ENCODE measurements around the gene ADGRL3.

ADGRL3 gene

GRCh38 chr4:61411241-61411640, 211.1 kb downstream of the ADGRL3 start:
- ChIA-PET POLR2A (no interaction called here), CTCF (interaction anchor here (1.4 kb wide), 1 partner anchor 9 kb away, joined by 4 read pairs; no protein-coding TSS in a partner anchor)
- no peak for DNase-seq (ENCODE audit: extremely low spot score)

GRCh38 chr4:61425315-61425714, 225.2 kb downstream of the ADGRL3 start:
- DNase-seq (ENCODE audit: extremely low spot score): no peak
- CTCF ChIA-PET: no interaction called here
- TF ChIP-seq CTCF (IDR thresholded peaks at IDR 0.05; ENCODE audit: control extremely low read depth, extremely low read depth, low read depth, missing control alignments): no peak
- POLR2A ChIA-PET: no interaction called here

More at GRCh38 chr4:61411241-61411640, 211.1 kb downstream of the ADGRL3 start:
- TF ChIP-seq CTCF (IDR thresholded peaks at IDR 0.05; ENCODE audit: control extremely low read depth, extremely low read depth, low read depth, missing control alignments): no peak

GRCh38 chr4:61426229-61426628, 226.1 kb downstream of the ADGRL3 start:
- CTCF ChIA-PET: no interaction called here
- DNase-seq (ENCODE audit: extremely low spot score): no peak
- no peak for TF ChIP-seq CTCF (IDR thresholded peaks at IDR 0.05; ENCODE audit: control extremely low read depth, extremely low read depth, low read depth, missing control alignments)

GRCh38 chr4:61427099-61427817, 227.1 kb downstream of the ADGRL3 start:
- no peak for TF ChIP-seq CTCF (IDR thresholded peaks at IDR 0.05; ENCODE audit: control extremely low read depth, extremely low read depth, low read depth, missing control alignments)
- ChIA-PET POLR2A (no interaction called here), CTCF (no interaction called here)
- no peak for DNase-seq (ENCODE audit: extremely low spot score)

More at GRCh38 chr4:61426229-61426628, 226.1 kb downstream of the ADGRL3 start:
- POLR2A ChIA-PET: no interaction called here

GRCh38 chr4:61427818-61428495, 227.8 kb downstream of the ADGRL3 start:
- CTCF ChIA-PET: no interaction called here
- TF ChIP-seq CTCF (IDR thresholded peaks at IDR 0.05; ENCODE audit: control extremely low read depth, extremely low read depth, low read depth, missing control alignments): no peak
- POLR2A ChIA-PET: no interaction called here
- DNase-seq (ENCODE audit: extremely low spot score): no peak

GRCh38 chr4:61428950-61429349, 228.8 kb downstream of the ADGRL3 start:
- no peak for TF ChIP-seq CTCF (IDR thresholded peaks at IDR 0.05; ENCODE audit: control extremely low read depth, extremely low read depth, low read depth, missing control alignments)
- no peak for DNase-seq (ENCODE audit: extremely low spot score)
- CTCF ChIA-PET: no interaction called here
- POLR2A ChIA-PET: no interaction called here

Data from GM10248 (cell line).